Calu3 (cell line): ENCODE results near the gene ADAMTS4. TPM values are rescaled to one million over a fixed set of nuclear protein-coding genes. Genes with fewer than 3 reads are reported as not detected.

Source experiments
- BruUV-seq: library from RNA; stranded (reverse); fragments of 400-500 nt; replicated peaks from 2 replicates; lab custom pipeline; 2021; lab: Mats Ljungman, UMichigan
- CTCF ChIA-PET: fragments of 300-600 bp; sonication (Branson Sonifier 250); formaldehyde crosslinking; loops from one replicate; lab custom pipeline; 2022; ENCODE audit warnings: antibody characterized with exemption; lab: Charles Lee
- DNase-seq: peaks from one replicate; pipeline ENCODE4 v3.0.0; 2022
- H3K27ac Mint-ChIP-seq: one replicate; pipeline ENCODE4 v1.8.0; 2022; ENCODE audit warnings: mixed read lengths; ENCODE audit not compliant: unreplicated experiment
- H3K27me3 Mint-ChIP-seq: one replicate; pipeline ENCODE4 v1.8.0; 2022; ENCODE audit warnings: mixed read lengths; ENCODE audit not compliant: unreplicated experiment
- H3K36me3 Mint-ChIP-seq: one replicate; pipeline ENCODE4 v1.8.0; 2022; ENCODE audit warnings: mild to moderate bottlenecking, moderate library complexity, mixed read lengths; ENCODE audit not compliant: insufficient read depth, unreplicated experiment
- H3K4me1 Mint-ChIP-seq: one replicate; pipeline ENCODE4 v1.8.0; 2022; ENCODE audit warnings: mild to moderate bottlenecking, low read depth, mixed read lengths; ENCODE audit not compliant: unreplicated experiment
- H3K4me3 Mint-ChIP-seq: one replicate; pipeline ENCODE4 v1.8.0; 2022; ENCODE audit warnings: mild to moderate bottlenecking, low read depth, moderate library complexity, mixed read lengths; ENCODE audit not compliant: unreplicated experiment
- H3K9me3 Mint-ChIP-seq: one replicate; pipeline ENCODE4 v1.8.0; 2022; ENCODE audit warnings: low read depth, mixed read lengths; ENCODE audit not compliant: unreplicated experiment
- intact Hi-C: fragments of 100-400 bp; cut with micrococcal nuclease; formaldehyde crosslinking; loops from one replicate; pipeline ENCODE4 v1.10.0; 2022; ENCODE audit not compliant: unreplicated experiment
- total RNA-seq: library from RNA; stranded (reverse); gene quantifications from 2 replicates; pipeline ENCODE4 v1.2.3, GENCODE V29; 2022
- TF ChIP-seq, protein P1 (sequence below): fragments of 200-600 bp; IDR thresholded peaks from one replicate; pipeline ENCODE4 v1.8.0; 2022; ENCODE audit warnings: antibody characterized with exemption; ENCODE audit not compliant: unreplicated experiment

ADAMTS4 gene
- total RNA-seq, 1 experiment from 2014 or later, result not detected

DNA sequence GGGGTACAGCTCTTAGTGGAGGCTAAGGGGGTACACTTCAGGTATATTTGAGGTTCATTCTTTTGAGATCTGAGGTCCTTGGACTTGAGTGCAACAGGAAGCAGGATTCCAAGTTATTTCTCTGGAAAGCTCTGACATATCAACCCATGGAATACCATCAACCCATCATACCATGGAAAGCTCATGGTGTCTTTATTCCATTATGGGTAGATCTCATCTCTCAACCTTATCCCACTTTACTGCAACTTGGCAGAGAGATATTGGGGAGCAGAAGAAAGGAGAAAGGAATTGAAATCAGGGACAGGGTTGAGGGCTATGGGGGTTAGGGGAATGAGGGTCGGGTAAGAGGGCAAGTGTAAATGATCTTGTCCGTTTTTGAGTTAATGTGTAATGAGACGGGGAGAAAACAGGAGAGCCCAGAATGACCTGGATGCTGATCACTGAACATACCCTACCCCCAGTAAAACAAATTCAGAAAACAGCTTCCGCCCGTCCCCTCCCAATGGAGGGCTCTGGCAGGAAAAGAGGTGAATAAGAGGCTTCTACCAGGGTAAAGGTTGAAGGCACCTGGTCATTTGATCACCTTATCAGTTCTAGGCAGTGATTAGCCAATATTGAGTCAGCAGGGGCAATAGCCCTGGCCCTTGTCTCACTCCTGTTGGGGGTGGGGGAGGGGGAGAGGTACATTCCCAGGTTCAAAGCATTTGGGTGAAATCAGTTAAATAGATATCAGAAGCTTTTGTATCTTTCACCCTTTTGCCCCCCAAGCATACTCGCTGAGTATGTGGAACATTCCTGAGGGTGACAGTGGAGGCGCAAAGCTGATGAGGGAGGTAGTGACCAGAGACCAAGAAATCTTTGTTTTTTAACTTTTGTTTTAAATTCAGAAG, 25.2 kb upstream of the ADAMTS4 start:
- Mint-ChIP-seq H3K4me3 (no peak overlapping the region), H3K27me3 (peaks cover 34% of the 10 kb centered on the region), H3K27ac (no peak overlapping the region), H3K4me1 (peaks cover 26% of the 10 kb centered on the region), H3K9me3 (no peaks in the 10 kb centered on the region), H3K36me3 (peaks cover 15% of the 10 kb centered on the region)
- DNase-seq, result no peak
- intact Hi-C loops, result no loop called here
- CTCF ChIA-PET, result interaction anchor here (1.2 to 1.8 kb wide), 2 partner anchors 158 to 163 kb away, joined by 3 read pairs; no protein-coding TSS in a partner anchor
- no TSS peak for BruUV-seq
- TF ChIP-seq, protein P1, sequence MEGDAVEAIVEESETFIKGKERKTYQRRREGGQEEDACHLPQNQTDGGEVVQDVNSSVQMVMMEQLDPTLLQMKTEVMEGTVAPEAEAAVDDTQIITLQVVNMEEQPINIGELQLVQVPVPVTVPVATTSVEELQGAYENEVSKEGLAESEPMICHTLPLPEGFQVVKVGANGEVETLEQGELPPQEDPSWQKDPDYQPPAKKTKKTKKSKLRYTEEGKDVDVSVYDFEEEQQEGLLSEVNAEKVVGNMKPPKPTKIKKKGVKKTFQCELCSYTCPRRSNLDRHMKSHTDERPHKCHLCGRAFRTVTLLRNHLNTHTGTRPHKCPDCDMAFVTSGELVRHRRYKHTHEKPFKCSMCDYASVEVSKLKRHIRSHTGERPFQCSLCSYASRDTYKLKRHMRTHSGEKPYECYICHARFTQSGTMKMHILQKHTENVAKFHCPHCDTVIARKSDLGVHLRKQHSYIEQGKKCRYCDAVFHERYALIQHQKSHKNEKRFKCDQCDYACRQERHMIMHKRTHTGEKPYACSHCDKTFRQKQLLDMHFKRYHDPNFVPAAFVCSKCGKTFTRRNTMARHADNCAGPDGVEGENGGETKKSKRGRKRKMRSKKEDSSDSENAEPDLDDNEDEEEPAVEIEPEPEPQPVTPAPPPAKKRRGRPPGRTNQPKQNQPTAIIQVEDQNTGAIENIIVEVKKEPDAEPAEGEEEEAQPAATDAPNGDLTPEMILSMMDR, result no peak

DNA sequence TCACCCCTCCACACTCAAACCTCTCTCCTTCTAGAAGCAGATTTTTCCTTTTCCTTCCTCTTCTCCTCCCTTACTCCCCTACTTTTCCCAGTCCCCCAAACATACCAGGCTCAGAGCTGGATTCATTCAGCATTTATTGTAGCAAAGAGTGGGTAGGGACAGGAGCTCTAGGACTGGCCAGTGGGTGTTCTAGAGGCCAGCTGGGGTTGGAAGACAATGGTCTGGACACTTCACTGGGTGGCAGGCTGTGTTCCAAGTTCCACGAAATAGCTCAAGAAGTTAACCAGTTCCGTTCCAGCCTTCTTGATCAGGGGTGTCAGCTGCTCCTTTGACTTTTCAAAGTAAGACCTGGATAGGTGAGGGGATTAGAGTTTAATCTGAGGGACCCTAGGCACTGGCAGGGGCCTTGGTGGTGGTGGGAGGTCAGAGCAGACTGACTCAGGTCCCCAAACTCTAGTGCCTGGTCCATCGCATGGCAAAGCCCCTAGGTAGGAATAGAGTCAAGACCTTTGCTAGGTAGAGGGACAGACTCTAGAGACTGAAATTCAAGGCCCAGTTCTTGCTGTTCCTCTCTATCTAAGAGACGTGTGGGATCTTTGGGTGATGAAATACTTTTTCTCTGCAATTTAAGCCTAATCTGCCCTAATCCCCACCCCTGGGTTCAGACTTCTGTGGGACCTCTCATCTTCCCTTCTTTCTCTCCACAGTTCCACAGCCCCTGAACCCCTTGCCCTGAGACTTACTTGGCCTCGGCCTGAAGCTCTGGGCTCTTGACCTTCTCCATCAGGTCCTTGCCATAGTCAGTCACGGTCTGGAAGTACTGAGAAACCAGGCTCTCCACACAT, 23.5 kb upstream of the ADAMTS4 start:
- DNase-seq, result no peak
- Mint-ChIP-seq H3K4me1 (peaks cover 24% of the 10 kb centered on the region), H3K4me3 (no peak overlapping the region), H3K9me3 (no peaks in the 10 kb centered on the region), H3K27me3 (peaks cover 40% of the 10 kb centered on the region), H3K36me3 (peaks cover 15% of the 10 kb centered on the region), H3K27ac (no peak overlapping the region)
- no TSS peak for BruUV-seq
- intact Hi-C loops, result loop anchor here (1.0 kb wide), 1 partner anchor 12 kb away; no protein-coding TSS in a partner anchor
- TF ChIP-seq, protein P1, result no peak
- CTCF ChIA-PET, result interaction anchor here (0.6 kb wide), 1 partner anchor 55 kb away, joined by 3 read pairs; no protein-coding TSS in a partner anchor

DNA sequence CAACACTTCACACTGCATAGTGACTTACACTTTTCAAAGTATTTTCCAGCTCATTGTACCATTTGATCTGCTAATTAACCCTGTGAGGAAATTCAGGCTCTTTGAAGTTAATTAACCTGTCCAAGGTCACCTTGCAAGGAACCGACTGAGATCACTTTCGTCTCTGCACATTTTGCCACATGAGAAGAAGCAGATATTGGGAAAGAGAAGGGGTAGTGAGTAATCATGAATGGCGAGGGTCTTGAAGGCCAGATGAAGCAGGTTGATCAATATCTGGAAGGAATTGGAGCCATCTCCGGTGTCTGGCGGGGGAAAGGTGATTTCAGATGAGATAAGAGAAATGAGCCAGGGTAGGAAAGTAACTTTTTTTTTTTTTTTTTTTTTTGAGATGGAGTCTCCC, 21.1 kb upstream of the ADAMTS4 start:
- intact Hi-C loops, result no loop called here
- BruUV-seq, result no TSS peak
- H3K27me3 Mint-ChIP-seq, result peaks cover 52% of the 10 kb centered on the region
- H3K27ac Mint-ChIP-seq, result no peak overlapping the region
- H3K9me3 Mint-ChIP-seq, result no peaks in the 10 kb centered on the region
- H3K4me1 Mint-ChIP-seq, result peaks cover 18% of the 10 kb centered on the region
- H3K36me3 Mint-ChIP-seq, result peaks cover 10% of the 10 kb centered on the region
- TF ChIP-seq, protein P1, result no peak
- H3K4me3 Mint-ChIP-seq, result no peak overlapping the region
- DNase-seq, result no peak
- CTCF ChIA-PET, result no interaction called here

DNA sequence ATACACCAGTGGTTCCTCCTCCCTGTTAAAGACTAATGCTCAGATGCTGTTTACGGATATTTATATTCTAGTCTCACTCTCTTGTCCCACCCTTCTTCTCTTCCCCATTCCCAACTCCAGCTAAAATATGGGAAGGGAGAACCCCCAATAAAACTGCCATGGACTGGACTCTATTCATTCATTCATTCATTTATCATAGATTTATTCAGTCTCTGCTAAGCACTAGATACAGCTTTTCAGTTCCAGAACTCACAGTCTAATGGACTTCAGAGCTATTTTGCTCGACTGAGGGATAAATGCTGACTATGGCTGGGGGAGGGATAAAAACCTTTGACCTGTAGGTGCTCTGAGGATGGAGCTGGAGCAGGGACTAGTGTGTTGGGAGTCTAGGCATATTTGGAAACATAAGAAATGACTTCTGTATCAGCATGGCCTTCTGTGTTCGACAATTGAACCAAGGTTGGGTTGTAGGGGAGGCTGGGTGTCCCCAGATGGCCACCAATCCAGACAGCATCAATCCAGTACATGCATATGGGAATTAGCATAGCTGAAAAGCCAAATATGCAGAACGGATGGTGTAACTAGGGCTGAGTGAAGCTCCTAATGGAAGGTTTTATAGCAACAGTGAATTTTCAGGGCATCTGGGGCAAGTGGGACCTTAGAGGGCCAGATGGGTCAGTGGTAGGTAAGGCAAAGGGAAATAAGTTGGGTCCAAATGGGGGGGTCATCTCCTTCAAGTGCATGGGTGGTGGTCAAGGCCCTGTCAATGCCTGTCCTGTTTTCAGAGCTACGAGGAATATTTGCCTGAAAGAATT, 20.4 kb upstream of the ADAMTS4 start:
- CTCF ChIA-PET, result no interaction called here
- no TSS peak for BruUV-seq
- Mint-ChIP-seq H3K9me3 (no peaks in the 10 kb centered on the region), H3K36me3 (peaks cover 16% of the 10 kb centered on the region), H3K27me3 (peaks cover 51% of the 10 kb centered on the region), H3K4me3 (no peak overlapping the region), H3K27ac (no peak overlapping the region), H3K4me1 (peaks cover 18% of the 10 kb centered on the region)
- TF ChIP-seq, protein P1, result no peak
- intact Hi-C loops, result no loop called here
- no peak for DNase-seq
